ENCODE data around the gene COLGALT1. TPM values are rescaled to one million over a fixed set of nuclear protein-coding genes. Genes with fewer than 3 reads are reported as not detected.

The COLGALT1 gene
- total RNA-seq, 2 experiments from 2014 or later: 62.1 to 64.2 TPM

DNA sequence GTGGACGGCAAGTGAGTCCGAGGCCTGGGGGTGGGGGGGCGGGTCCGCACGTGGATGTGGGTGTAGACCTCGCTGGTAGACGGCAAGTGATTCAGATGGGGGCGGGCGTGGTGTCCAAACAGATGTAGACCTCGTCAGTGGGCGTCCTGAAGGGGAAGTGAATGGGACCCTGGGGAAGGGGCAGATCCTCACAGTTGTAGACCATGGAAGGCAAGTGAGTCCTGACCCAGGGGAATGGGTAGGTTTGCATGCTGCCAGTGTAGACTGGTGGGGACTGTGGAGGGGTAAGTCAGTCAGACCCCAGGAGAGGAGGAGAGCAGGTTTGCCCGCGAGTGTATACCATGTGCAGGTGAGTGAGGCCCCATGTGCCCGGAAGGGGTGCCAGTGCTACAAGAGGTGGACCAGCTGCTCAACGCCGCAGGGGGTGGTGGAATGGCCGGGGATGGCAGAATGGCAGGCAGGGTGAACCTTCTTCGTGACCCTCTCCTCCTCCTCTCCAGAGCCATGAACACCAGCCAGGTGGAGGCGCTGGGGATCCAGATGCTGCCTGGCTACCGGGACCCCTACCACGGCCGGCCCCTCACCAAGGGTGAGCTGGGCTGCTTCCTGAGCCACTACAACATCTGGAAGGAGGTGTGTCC lies 22.1 kb downstream of the COLGALT1 start:
- peaks cover 66% of the 10 kb centered on the region for H3K36me3 Mint-ChIP-seq (ENCODE audit: low read depth)
- CTCF ChIA-PET: no interaction called here

DNA sequence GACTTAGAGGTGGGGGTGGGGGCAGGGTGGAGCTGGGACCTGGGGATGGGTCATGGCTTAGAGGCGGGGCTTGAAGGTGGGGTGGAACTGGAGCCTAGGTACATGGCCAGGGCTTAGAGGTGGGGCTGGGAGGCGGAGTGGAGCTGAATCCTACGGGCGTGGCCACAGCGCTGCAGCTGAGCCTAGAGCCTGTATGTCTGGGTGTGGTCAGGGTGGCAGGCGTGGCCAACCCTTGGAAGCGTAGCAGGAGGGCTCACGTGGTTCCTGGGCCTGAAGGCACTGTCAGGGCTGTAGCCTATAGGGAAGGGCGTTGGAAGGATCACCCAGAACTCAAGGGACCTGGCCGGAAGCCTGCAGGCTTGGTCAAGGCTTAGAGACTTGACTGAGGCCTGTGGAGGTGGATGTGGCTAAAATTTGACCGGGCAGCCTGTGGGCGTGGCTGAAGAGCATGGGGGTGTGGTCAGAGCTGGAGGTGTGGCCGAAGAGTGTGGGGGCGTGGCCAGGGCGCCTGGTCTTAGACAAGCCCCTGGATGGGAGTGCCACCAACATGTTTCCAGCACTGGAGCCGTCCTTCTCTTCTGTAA lies 24.3 kb downstream of the COLGALT1 start:
- ATAC-seq (peak; percentile 73), DNase-seq (peak; percentile 54)
- TF ChIP-seq, protein P1, sequence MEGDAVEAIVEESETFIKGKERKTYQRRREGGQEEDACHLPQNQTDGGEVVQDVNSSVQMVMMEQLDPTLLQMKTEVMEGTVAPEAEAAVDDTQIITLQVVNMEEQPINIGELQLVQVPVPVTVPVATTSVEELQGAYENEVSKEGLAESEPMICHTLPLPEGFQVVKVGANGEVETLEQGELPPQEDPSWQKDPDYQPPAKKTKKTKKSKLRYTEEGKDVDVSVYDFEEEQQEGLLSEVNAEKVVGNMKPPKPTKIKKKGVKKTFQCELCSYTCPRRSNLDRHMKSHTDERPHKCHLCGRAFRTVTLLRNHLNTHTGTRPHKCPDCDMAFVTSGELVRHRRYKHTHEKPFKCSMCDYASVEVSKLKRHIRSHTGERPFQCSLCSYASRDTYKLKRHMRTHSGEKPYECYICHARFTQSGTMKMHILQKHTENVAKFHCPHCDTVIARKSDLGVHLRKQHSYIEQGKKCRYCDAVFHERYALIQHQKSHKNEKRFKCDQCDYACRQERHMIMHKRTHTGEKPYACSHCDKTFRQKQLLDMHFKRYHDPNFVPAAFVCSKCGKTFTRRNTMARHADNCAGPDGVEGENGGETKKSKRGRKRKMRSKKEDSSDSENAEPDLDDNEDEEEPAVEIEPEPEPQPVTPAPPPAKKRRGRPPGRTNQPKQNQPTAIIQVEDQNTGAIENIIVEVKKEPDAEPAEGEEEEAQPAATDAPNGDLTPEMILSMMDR (IDR thresholded peaks at IDR 0.05): no peak
- no peaks in the 10 kb centered on the region for H3K4me1 Mint-ChIP-seq (ENCODE audit: low read depth)
- CTCF ChIA-PET: interaction anchor here (0.8 to 1.1 kb wide), 2 partner anchors 8 to 113 kb away, joined by 3 to 4 read pairs; no protein-coding TSS in a partner anchor
- H3K9me3 Mint-ChIP-seq: no peaks in the 10 kb centered on the region
- POLR2A ChIA-PET: interaction anchor here (1.0 kb wide), 1 partner anchor 17 kb away, joined by 3 read pairs; no protein-coding TSS in a partner anchor
- H3K4me3 Mint-ChIP-seq: no peak overlapping the region
- no peaks in the 10 kb centered on the region for H3K27me3 Mint-ChIP-seq
- peaks cover 60% of the 10 kb centered on the region for H3K36me3 Mint-ChIP-seq (ENCODE audit: low read depth)
- intact Hi-C loops (cut with micrococcal nuclease): no loop called here
- H3K27ac Mint-ChIP-seq: no peak overlapping the region

More for the DNA sequence above, 22.1 kb downstream of the COLGALT1 start:
- H3K27me3 Mint-ChIP-seq: no peaks in the 10 kb centered on the region
- POLR2A ChIA-PET: no interaction called here
- no peaks in the 10 kb centered on the region for H3K9me3 Mint-ChIP-seq
- TF ChIP-seq, protein P1 (IDR thresholded peaks at IDR 0.05): no peak
- intact Hi-C loops (cut with micrococcal nuclease): no loop called here
- ATAC-seq (no peak), DNase-seq (no peak)
- H3K27ac Mint-ChIP-seq: no peak overlapping the region
- H3K4me3 Mint-ChIP-seq: no peak overlapping the region
- peaks cover 2% of the 10 kb centered on the region for H3K4me1 Mint-ChIP-seq (ENCODE audit: low read depth)

DNA sequence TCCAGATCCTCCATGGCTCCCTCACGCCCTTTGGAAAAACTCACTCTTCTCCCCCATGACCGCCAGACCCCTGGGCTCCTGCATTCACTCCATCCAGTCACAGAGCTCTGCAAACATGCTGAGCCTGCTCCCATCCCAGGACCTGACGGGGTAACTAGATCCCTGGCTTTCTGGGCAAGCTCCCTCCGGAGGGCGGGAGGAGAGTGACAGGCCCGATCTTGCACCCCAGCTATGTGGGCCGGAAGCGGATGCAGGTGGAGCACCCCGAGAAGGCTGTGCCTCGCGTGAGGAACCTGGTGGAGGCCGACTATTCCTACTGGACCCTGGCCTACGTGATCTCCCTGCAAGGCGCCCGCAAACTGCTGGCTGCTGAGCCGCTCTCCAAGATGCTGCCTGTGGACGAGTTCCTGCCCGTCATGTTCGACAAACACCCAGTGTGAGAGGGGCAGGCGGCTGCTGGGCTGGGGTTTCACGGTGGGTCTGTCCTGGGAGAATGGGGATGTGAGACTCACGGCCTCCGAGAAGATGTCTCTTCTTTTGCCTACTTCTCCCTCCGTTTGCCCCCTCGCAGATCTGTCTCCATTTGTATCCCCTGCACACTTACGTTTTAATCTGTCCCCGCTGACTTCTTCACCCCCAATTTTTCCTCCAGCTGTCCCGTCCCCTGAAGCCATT lies 25.2 kb downstream of the COLGALT1 start:
- no peak for DNase-seq
- CTCF ChIA-PET: interaction anchor here (1.1 kb wide), 1 partner anchor 9 kb away, joined by 4 read pairs; no protein-coding TSS in a partner anchor
- Mint-ChIP-seq H3K4me1 (ENCODE audit: low read depth) (no peaks in the 10 kb centered on the region), H3K27ac (no peak overlapping the region), H3K36me3 (ENCODE audit: low read depth) (peaks cover 58% of the 10 kb centered on the region), H3K9me3 (no peaks in the 10 kb centered on the region), H3K27me3 (no peaks in the 10 kb centered on the region), H3K4me3 (no peak overlapping the region)
- TF ChIP-seq, protein P1 (IDR thresholded peaks at IDR 0.05): no peak
- intact Hi-C loops (cut with micrococcal nuclease): no loop called here
- ATAC-seq: no peak
- POLR2A ChIA-PET: interaction anchor here (0.6 to 1.0 kb wide), 2 partner anchors 18 to 1616 kb away, joined by 3 read pairs; no protein-coding TSS in a partner anchor

DNA sequence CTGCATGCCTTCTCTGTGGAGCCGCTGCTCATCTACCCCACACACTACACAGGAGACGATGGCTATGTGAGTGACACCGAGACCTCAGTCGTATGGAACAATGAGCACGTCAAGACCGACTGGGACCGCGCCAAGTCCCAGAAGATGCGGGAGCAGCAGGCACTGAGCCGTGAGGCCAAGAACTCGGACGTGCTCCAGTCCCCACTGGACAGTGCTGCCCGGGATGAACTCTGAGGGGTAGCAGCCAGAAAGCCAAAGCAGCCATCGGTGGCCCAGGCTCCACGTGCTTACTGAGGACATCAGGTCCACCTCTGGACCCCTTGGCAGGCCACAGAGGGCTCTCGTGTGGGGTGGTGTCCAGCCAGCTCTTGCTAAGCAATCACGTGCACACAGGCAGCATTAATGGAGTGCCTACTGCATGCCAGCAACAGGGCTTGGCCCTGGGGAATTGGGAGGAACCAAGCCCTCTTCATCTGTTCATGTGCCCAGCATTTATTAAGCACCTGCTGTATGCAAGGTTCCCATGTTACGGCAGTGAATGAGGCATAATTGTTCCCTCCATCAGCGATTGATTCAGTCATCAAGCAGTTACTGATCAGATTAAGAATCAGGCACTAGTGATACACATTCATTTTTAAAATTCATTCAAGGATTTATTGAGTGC lies 25.9 kb downstream of the COLGALT1 start:
- intact Hi-C loops (cut with micrococcal nuclease): no loop called here
- H3K27ac Mint-ChIP-seq: no peak overlapping the region
- no peak for ATAC-seq
- no peaks in the 10 kb centered on the region for H3K27me3 Mint-ChIP-seq
- no peaks in the 10 kb centered on the region for H3K9me3 Mint-ChIP-seq
- H3K36me3 Mint-ChIP-seq (ENCODE audit: low read depth): peaks cover 51% of the 10 kb centered on the region
- H3K4me3 Mint-ChIP-seq: no peak overlapping the region
- CTCF ChIA-PET: interaction anchor here (1.0 kb wide), 1 partner anchor 8 kb away, joined by 3 read pairs; no protein-coding TSS in a partner anchor
- TF ChIP-seq, protein P1 (IDR thresholded peaks at IDR 0.05): no peak
- H3K4me1 Mint-ChIP-seq (ENCODE audit: low read depth): no peaks in the 10 kb centered on the region
- POLR2A ChIA-PET: interaction anchor here (0.6 to 0.7 kb wide), 2 partner anchors 8 to 1616 kb away, joined by 3 read pairs; no protein-coding TSS in a partner anchor
- DNase-seq: no peak

All from activated CD8-positive, alpha-beta T cell treated with anti-CD3 and anti-CD28 coated beads for 36 hours (primary cell).